Measurements from ENCODE around the gene MICU1.
"Not testable (repeated sequence)": the region's sequence is repeated elsewhere in the genome, so short reads cannot be mapped to it uniquely, and the experiment has no call there.

MICU1 gene

DNA sequence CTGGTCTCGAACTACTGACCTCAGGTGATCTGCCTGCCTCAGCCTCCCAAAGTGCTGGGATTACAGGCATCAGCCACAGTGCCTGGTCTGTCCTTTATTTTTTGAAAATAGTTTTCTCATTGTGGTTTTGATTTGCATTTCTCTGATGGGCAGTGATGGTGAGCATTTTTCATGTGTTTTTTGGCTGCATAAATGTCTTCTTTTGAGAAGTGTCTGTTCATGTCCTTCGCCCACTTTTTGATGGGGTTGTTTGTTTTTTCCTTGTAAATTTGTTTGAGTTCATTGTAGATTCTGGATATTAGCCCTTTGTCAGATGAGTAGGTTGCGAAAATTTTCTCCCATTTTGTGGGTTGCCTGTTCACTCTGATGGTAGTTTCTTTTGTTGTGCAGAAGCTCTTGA lies 182.9 kb downstream of the MICU1 start:
- DNase-seq: not testable (repeated sequence)

DNA sequence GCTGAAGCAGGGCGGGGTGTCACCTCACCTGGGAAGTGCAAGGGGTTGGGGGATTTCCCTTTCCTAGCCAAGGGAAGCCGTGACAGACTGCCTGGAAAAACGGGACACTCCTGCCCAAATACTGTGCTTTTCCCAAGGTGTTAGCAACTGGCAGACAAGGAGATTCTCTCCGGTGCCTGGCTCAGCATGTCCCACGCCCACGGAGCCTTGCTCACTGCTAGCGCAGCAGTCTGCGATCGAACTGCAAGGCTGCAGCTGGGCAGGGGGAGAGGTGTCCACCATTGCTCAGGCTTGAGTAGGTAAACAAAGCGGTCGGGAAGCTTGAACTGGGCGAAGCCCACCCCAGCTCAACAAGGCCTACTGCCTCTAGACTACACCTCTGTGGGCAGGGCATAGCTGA lies 190.3 kb downstream of the MICU1 start:
- no peak for DNase-seq

- DNase-seq: not testable (repeated sequence)
These were observed 194.9 kb downstream of the MICU1 start for GRCh38 chr10:72430936-72431335.

DNA sequence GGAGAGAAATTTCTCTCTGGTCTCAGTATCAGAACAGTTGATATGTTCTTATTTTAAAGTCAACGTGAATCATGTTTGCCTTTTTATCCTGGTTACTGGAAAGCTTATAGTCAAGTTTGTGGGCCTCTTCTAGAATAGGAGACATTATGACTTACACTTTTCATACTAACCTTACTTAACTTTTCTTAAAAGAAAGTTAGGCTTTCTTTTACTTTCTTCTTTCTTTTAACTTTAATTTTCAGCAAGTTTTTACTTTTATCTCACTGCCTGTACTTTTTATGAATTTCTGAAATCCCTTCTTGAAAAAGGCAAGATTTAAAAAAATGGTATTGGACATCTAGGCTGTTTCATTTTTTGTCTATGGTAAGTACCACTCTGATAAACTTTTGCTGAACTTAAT lies 195.9 kb downstream of the MICU1 start:
- no peak for DNase-seq

- no peak for DNase-seq
These were observed 198.9 kb downstream of the MICU1 start for GRCh38 chr10:72426986-72427385.

DNA sequence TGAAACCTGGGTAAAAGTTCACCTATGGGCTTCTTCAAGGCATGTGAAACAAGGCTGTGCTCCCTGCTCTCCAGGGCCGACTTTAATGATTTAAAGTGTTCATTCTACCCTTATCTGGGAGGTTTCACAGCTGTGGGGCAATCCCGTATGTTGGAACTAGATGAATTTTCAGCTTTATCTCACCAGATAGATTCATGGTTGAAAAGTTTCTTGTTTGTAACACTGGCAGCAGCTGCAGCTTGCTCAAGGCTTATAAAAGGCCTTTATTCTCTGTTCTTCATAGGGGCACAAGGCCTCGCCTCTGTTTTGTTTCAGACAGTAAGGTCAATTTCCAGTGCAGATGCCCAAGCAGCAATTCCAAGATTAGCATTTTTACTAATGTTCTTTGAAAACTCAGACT lies 200.7 kb downstream of the MICU1 start:
- no peak for DNase-seq

- no peak for DNase-seq
These were observed 201.3 kb downstream of the MICU1 start for GRCh38 chr10:72424561-72424960.

- no peak for DNase-seq
These were observed 202.5 kb downstream of the MICU1 start for GRCh38 chr10:72423426-72423825.

- DNase-seq: no peak
These were observed 203.9 kb downstream of the MICU1 start for GRCh38 chr10:72421885-72422540.

DNA sequence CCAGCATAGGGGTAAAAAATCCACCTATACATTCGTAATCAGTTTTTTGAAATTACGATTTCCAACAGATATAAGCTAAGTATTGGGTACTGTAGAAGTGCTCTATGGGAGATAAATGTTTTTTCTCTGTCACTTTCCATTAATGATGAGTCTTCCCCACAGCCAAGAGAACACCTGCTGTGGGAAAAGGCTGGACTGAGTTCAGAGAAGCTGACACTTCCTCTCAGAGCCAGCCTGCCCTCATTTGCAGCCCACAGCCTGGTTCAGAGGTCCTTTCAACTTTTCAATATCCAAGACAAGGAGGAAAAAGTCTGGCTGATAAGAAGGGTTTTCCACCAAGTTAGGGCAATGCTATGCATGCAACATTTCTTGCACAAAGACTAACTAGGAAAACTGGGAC lies 206.6 kb downstream of the MICU1 start:
- no peak for DNase-seq

DNA sequence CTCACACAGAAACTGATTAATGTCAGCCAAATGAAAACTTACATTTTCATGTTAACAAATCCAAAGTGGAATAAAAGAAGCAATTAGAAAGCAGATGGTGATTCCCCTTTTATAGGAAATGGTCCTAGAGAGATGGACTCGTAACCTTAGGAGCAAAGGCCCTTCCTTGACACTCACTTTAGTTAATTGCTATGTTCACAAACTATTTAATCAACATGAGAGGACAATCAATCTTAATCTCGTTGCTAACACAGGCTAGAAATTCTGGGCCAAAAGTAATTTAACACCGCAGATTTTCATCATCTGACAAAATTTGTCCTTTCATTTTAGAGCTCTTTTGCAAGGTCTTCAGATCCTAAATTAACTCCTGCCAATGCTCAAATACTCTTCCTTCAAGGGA lies 207.2 kb downstream of the MICU1 start:
- no peak for DNase-seq

DNA sequence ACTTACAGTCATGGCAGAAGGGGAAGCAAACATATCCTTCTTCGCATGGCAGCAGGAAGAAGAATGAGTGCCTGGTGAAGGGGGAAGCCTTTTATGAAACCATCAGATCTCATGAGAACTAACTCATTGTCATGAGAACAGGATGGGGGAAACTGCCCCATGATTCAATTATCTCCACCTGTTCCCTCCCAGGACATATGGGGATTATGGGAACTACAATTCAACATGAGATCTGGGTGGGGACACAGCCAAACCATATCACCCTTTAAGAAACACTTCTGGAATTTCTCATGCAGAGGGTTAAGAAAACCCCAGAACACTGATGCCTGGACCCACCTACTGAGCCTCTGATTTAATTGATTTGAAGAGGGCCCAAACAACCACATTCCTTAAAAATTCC lies 207.9 kb downstream of the MICU1 start:
- no peak for DNase-seq

GRCh38 chr10:72416661-72417060 lies 209.2 kb downstream of the MICU1 start:
- no peak for DNase-seq

DNA sequence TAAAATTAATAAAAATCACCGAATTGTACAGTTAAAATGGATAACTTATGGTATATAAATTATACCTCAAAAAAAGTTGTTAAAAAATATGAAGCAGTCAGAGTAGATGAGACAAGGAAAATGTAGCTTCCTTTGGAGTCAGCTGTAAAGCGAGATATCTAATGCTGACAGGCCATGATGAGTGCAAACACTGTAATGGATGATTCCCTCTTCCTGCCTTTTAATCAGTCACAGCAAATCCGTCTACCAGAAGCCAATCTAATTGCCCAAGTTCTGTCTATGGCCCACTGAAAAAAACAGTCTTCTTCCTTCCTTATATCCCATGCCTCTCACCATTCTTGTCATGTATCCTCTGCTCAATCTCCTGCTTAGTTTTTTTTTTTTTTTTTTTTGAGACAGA lies 211.2 kb downstream of the MICU1 start:
- no peak for DNase-seq

DNA sequence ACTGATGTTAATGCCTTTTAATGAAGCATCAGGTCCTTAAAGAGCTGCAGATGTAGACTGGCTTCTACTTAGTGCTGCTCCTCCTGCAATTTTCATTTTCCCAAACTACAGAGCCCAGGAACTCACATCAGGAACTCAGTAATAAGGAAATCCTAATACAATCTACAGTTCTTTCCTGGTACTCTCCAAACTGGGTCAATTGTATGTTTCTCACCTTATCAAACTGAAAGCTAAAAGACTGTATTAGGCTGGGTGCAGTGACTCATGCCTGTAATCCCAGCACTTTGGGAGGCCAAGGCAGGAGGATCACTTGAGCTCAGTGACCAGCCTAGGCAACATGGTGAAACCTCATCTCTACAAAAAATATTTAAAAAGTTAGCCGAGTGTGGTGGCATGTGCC lies 216.7 kb downstream of the MICU1 start:
- no peak for DNase-seq

DNA sequence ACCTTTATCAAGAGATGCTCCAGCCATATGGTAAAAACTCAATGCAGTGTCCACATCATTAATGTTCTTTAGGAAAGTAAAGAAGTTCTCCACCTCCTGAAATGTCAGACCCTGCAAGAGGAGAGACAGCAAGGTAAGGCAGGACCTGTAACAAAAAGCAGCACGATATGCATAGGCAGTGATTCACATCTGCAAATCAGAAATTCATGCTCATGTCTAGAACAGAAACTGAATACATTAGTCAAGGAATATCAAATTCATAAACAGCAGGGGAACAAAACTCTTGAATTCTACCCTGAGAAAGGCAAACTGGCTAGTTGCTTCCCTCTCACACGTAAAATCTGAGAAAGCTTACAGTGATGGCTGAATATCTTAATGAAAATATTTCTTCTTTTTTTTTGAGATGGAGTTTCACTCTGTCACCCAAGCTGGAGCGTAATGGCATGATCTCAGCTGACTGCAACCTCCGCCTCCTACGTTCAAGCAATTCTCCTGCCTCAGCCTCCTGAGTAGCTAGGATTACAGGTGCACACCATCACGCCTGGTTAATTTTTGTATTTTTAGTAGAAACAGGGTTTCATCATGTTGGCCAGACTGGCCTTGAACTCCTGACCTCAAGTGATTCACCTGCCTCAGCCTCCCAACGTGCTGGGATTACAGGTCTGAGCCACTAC lies 217.8 kb downstream of the MICU1 start:
- DNase-seq: no peak

- DNase-seq: no peak
These were observed 218.4 kb downstream of the MICU1 start for GRCh38 chr10:72407471-72407870.

DNA sequence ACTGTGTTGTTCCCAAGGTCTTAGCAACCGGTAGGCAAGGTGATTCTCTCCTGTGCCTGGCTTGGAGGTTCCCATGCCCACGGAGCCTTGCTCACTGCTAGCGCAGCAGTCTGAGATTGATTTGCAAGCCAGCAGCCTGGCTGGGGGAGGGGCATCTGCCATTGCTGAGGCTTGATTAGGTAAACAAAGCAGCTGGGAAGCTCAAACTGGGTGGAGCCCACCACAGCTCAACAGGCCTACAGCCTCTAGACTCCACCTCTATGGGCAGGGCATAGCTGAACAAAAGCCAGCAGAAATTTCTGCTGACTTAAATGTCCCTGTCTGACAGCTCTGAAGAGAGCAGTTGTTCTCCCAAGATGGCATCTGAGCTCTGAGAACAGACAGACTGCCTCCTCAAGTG lies 230.3 kb downstream of the MICU1 start:
- DNase-seq: not testable (repeated sequence)

DNA sequence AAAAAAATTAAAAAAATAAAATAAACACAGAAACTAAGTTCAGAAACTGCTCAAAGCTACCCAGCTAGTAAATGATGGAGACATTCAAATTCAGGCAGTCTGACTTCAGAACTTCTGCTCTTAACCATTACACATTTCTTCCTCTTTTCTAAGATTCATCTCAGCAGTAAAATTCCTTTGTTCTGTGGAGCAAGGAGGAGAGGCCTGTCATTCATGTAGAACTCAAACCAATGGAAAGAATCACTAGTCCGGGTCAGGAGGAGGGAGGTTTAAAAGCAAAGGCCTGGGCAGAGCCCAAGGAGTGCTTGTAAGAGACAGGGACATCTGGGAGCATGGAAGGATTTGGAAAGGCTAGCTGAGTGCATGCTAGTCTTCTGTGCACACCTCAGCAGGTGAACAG lies 233.3 kb downstream of the MICU1 start:
- DNase-seq: no peak

DNA sequence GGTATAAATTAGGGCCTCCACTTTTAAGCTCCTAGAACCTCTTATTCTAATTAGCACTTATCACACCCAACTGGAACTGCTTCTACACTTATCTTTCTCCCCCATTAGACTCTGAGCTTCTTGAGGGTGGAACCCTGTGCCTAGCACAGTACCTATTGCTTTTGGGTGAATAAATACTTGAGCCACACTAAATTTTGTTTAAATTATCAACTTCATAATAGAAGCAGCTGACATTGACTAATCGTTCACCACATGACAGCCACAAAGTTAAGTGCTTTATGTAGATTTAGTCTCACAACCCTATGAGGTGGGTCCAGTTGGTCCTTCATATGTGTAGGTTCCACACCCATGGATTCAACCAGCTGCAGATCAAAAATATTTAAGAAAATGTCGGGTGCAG lies 235.1 kb downstream of the MICU1 start:
- no peak for DNase-seq

GRCh38 chr10:72389716-72390115 lies 236.2 kb downstream of the MICU1 start:
- no peak for DNase-seq

GRCh38 chr10:72389014-72389413 lies 236.9 kb downstream of the MICU1 start:
- DNase-seq: no peak

GRCh38 chr10:72388062-72388461 lies 237.8 kb downstream of the MICU1 start:
- no peak for DNase-seq

- no peak for DNase-seq
These were observed 238.8 kb downstream of the MICU1 start for GRCh38 chr10:72386916-72387586.
